Bone marrow (tissue), 2 donors: ENCODE data around the gene ADAP1.
"Not testable (repeated sequence)": the region's sequence is repeated elsewhere in the genome, so short reads cannot be mapped to it uniquely, and the experiment has no call there.

ENCODE experiments used
- DNase-seq, 2 donors: peaks; one replicate each; lab custom pipeline; 2025; lab: John Stamatoyannopoulos, UW

The ADAP1 gene, protein sequence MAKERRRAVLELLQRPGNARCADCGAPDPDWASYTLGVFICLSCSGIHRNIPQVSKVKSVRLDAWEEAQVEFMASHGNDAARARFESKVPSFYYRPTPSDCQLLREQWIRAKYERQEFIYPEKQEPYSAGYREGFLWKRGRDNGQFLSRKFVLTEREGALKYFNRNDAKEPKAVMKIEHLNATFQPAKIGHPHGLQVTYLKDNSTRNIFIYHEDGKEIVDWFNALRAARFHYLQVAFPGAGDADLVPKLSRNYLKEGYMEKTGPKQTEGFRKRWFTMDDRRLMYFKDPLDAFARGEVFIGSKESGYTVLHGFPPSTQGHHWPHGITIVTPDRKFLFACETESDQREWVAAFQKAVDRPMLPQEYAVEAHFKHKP

DNA sequence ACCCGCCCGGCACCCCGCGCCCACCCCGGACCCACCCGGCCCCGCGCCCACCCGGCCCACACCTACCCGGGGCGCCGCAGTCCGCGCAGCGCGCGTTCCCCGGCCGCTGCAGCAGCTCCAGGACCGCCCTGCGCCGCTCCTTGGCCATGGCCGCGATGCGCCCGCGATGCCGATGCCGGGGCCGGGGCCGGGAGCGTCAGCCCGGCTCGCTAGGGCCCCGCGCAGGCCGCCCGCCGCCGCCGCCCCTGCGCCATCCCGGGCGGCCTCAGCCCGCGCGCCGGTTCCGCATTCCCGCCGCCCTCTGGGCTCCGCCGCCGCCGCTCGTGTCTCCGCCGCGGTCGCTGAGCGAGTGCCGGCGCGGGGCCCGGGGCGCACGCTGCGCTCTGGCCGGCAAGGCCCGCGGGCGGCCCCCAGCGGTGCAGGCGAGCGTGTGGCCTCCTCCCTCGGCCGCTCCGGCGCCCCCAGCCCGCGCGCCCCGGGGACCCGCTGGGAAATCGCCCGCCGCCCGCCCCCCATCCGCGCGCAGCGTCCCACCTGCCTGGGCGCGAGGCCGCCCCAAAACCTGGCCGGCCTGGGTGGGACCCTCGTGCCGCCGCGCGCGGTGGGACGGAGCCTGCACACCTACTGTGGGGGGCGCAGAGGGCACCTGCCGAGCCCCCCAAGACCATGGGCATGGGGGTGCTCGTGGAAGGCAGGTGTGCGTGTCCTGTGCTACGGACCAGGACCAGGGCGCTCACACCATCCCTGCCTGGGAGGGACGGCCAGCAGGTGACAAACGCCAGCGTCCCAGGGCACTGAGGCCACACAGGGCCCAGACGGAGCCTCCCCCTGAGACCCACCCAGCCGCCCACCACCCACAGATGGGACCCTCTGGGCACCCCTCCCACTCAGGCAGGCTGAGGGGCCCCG lies at the start of gene ADAP1:
Gene ADAP1 (minus strand): TSS at position 351 of the 909 bp plus-strand sequence. CDS start 203 bp downstream, at position 148.
- DNase-seq: peak; percentile 22 to 34

DNA sequence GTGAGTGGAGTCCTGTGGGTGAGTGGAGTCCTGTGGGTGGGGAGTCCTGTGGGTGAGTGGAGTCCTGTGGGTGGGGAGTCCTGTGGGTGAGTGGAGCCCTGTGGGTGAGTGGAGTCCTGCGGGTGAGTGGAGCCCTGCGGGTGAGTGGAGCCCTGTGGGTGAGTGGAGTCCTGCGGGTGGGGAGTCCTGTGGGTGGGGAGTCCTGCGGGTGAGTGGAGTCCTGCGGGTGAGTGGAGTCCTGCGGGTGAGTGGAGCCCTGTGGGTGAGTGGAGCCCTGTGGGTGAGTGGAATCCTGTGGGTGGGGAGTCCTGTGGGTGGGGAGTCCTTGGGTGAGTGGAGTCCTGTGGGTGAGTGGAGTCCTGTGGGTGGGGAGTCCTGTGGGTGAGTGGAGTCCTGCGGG lies 48.0 kb upstream of the ADAP1 start:
- not testable (repeated sequence) for DNase-seq

DNA sequence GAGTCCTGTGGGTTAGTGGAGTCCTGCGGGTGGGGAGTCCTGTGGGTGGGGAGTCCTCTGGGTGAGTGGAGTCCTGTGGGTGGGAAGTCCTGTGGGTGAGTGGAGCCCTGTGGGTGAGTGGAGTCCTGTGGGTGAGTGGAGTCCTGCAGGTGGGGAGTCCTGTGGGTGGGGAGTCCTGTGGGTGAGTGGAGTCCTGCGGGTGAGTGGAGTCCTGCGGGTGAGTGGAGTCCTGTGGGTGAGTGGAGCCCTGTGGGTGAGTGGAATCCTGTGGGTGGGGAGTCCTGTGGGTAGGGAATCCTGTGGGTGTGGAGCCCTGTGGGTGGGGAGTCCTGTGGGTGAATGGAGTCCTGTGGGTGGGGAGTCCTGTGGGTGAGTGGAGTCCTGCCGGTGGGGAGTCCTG lies 47.5 kb upstream of the ADAP1 start:
- DNase-seq: not testable (repeated sequence)

DNA sequence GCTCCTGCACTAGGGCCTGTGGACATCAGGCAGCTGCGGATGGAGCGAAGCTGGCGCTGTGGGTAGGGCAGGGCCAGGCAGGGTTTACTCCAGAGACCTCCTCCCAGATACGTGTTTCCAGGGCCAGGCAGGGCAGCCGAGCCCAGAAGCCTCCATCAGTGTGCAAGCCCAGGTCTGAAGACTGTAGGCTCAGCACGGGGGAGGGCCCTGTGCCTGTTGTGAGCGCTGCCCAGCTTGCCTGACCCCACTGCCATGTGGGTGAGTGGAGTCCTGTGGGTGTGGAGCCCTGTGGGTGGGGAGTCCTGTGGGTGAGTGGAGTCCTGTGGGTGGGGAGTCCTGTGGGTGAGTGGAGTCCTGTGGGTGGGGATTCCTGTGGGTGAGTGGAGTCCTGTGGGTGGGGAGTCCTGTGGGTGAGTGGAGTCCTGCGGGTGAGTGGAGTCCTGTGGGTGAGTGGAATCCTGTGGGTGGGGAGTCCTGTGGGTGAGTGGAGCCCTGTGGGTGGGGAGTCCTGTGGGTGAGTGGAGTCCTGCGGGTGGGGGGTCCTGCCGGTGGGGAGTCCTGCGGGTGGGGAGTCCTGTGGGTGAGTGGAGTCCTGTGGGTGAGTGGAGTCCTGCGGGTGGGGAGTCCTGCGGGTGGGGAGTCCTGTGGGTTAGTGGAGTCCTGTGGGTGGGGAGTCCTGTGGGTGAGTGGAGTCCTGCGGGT lies 46.7 kb upstream of the ADAP1 start:
- not testable (repeated sequence) for DNase-seq

DNA sequence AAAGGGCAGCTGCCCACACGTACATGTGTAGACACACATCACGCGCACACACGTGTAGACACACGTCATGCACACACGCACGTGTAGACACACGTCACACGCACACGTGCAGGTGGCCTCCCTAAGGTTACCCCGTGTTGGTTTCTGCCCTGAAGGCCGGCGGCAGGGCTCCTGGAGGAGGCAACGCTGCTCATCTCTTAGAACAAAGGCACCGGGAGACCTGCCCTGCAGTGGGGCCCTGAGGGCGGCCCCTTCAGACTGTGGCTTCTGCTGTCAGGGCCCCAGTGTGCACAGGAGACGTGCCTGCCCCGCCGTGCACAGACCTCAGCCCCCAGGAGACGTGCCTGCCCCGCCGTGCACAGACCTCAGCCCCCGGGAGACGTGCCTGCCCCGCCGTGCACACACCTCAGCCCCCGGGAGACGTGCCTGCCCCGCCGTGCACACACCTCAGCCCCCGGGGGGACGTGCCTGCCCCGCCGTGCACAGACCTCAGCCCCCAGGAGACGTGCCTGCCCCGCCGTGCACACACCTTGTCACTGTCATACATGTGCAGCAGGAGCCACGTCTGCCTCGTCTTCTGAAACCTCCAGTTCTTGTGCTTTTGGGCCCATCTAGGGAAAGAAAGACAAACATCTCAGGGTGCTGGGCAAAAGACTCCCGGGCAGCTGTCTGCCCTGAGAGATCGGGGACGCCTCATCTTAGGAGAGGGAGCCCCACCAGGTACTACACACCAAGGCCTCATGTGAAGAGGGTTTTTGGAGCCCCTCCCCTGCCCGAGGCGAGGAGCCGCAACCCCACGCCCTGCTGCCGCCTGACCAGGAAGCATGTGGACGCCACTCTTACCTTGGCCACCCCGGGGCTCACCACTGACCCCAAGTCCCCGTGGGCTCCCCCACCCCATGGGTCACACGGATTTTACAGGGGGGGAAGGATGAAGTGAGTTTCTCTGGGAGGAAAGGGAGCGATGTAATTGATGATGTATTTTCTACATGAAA lies 45.8 kb upstream of the ADAP1 start:
- no peak for DNase-seq

DNA sequence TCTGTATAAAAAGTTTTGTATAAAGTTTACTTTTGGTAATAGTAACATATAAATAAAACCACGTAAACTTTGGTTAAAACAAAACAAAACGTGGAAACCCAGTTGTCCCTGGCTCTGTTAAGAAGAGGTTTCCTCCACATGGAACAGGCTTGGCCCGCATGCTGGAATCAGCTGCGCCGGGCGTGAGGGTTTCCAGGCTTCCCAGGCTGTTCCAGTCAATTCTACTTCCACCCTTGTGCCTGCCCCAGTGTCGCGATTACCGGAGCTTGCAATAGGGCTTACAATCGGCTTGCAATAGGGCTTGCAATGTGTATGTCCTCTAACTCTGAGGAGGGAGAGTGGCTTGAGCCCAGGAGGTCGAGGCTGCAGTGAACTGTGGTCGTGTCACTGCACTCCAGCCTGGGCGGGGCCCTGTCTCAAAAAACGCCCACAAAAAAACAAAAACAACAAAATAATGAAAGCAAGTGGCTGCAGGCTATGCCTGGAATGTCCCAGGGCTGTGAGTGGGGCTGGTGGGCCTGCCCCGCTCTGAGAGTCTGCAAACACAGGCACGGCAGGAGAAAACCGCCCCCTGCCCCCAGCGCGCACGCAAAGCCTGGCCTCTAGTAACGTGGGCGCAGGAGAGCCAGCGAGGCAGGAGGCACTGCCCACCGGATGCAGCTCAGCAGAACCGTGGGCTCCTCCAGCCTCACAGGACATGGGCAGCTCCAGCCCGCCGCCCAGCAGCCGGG lies 44.8 kb upstream of the ADAP1 start:
- no peak for DNase-seq

DNA sequence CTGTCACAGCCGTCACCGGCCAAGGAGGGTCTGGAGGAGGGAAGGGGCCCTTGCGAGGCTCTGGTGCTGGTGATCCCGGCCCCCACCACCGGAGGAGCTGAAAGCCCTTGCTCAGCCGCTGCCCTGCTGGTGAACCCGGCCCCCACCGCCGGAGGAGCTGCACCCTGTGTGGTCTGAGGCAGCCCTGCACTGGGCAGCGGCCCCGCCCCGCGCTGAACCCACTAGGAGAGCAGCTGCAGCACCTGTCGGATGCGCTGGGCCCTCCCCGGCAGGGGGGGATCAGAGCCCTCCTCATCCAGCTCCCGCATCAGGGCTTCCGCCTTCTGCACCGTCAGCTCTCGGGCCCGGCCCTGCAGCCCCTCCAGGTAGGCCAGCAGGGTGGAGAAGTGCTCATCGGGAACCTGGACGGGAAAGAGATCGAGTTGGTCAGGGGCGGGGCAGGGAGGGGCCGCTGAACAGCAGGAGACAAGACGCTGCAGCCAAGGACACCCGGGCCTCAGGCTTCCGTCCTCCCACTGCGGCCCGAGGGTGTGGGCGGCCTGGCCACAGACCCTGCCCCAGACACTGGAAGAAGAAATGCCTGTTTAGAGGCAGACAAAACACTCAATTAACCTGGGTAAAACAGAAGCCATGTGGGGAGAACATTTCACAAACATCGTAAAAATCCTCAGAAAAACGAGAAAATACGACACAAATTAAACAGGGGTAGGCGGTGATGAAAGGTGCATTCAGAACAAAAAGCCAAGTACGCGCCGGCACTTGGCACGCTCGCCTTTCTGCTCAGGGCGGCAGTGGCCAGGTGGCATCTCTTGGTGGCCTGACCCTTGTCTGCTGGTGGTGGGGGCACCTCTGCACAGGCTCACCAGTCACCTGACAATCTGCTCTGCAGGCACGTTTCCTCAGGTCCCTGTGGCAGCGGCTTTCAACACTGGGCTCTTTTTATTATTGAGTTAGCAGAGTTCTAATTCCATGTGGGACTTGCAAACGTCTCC lies 43.2 kb upstream of the ADAP1 start:
- no peak for DNase-seq

DNA sequence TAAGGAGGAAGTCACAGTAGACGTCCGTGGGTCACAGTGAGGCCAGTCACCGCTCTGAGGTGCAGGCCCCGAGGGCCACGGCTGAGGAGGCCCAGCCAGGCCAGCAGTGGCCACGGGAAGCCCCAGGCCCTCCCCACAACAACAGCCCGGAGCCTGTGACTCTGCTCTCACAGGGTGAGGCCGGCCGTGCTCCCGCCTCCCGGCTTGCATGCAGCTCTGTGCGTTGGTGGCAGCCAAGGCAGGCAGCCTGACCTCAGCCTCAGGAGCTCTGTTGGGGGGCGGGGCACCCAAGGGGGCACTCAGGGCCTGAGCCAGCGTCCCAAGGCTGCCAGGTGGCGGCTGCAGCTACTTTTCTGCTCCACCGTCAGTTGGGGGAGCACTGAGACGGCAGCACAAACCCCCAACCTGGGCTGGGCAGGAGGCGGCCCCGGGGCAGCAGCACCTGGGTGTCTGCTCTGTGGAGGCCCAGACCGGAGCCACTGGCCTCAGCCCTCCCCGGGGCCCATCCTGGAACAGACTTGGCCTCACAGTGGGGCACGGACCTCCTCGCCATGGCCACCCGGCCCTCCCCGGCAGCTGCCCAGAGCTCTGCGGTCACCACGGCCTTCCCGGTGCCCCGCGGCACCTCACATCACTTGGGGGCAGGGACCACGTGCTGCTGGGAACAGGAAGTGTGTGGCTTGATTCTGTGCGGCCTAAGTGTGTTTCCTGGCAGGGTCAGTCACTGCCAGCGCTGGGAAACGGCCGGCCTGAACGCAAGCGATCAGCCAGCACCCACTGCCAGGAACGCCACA lies 41.8 kb upstream of the ADAP1 start:
- no peak for DNase-seq

DNA sequence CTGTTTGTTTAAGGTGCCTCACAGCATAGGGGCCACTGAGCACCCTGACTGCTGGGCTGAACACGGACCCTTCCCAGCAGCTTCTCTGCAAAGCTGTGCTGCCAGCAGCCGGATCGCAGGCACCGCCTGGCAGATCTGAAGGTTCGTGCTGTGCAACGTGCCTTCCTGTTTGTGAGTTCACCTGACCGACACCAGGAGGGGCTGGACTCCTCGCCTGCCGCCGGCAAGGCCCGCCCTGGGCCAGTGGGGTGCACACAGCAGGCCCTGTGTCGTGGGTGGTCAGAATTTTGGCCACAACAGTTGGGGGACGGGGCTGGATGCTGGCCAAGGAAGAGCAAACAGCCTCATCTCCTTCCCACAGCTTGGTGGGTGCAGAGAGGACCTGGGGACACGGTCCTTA lies 41.1 kb upstream of the ADAP1 start:
- no peak for DNase-seq

DNA sequence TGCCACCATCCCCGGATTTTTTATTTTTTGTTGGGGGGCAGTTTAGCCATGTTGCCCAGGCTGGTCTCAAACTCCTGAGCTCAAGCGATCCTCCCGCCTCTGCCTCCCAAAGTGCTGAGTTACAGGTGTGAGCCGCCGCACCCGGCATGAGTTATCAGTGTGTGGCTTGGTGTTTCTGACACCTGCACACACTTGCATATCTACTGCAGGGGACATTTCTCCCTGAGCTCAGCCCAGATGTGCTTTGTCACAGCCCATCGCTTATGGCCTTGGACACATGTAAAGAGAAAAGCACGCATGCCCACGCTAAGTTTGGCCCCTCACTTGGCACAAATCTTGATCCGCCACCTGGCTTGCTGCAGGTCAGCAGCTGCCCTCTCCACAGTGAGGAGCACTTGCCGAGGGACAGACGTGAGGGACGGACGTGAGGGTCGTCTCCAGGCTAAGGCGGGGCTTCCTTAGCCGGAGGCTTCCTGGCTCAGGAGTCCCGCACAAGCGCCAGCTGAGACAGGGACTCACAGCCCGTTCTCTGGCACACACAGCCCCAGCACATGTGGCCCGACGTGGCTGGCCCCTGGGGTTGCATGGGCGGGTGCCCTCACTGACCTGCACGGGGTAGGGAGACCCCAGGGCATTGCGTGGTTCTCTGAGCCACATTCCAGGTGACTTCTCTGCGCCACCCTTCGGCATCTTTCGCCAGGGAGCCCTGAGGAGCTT lies 40.3 kb upstream of the ADAP1 start:
- no peak for DNase-seq

DNA sequence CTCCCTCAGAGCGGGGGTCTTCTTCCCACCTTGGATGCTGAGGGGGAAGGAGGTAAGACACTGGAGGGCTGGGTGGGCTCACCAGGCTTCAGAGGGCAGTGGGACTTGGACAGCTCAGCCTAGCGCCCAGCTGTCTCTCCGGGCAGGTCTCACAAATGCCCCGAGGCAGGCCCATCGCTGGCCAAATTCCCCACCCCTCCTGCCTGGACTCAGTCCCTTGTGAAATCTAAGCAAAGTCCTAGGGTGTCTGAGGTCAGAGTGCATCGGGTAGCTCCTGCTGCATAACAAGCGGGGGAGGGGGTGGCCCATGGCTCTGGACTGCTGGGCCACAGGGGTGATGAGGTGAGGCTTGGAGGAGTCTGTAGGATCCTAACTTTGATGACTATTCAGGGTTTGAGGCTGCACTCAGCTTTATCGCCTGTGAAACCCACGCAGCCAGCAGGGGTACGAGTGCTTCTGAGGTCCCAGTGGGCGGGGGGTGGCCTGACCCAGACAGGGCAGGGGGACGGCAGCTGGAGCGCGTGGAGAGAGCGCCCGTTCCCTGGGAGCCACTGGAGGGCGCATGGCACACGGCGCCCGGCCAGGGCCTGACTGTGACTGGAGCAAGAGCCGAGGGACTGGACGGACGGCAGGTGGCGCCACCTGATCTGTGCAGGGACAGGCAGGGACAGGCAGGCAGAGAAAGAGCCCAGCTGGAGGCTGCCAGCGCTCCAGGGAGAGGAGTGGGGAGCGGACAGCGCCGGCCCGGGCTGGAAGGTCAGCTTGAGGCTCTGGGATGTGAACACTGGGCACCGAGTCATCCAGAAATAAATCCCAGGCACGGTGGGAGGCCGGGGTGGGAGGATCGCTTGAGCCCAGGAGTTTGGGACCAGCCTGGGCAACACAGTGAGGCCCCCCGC lies 38.5 kb upstream of the ADAP1 start:
- peak; percentile 73 to 96 for DNase-seq

DNA sequence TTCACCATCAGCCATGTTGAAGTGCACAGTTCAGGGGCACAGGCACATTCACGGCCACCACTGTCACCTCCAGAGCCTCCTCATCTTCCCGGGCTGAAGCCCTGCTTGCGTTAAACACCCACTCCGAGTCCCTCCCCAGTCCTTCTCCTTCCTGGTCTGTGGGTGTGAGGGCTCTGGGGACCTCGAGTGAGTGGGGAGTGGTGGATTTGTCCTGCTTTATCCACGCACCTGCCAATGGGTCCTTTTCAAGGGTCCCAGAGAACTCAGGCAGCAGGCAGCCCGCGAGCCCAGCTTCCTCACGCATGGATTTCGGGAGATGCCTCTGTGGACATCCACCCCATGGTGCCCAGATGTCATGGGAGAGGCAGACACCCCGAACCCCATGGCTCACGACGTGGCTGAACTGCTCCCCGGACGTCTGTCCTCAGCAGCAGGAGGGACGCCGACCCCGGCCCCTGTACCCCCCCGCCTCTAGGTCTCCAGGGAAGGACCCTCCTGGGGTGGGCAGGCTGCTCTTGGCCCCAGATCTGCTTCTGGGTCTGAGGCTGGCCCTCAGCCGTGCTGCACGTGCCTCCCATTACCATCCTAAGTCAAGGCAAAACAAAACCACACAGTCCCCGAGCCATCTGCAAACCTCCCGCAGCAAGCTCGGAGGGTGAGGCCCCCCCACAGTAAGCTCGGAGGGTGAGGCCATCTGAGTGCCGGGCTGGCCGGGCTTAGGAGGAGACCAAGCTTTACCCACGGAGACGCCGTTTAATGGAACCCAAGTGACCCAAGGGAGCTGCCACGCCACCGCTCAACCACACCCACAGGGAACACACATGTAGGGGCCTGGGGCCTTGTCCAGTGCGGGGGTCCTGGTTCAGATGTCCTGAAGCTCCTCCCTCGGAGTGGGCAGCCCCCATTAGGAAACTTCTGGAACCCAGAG lies 37.5 kb upstream of the ADAP1 start:
- no peak for DNase-seq

DNA sequence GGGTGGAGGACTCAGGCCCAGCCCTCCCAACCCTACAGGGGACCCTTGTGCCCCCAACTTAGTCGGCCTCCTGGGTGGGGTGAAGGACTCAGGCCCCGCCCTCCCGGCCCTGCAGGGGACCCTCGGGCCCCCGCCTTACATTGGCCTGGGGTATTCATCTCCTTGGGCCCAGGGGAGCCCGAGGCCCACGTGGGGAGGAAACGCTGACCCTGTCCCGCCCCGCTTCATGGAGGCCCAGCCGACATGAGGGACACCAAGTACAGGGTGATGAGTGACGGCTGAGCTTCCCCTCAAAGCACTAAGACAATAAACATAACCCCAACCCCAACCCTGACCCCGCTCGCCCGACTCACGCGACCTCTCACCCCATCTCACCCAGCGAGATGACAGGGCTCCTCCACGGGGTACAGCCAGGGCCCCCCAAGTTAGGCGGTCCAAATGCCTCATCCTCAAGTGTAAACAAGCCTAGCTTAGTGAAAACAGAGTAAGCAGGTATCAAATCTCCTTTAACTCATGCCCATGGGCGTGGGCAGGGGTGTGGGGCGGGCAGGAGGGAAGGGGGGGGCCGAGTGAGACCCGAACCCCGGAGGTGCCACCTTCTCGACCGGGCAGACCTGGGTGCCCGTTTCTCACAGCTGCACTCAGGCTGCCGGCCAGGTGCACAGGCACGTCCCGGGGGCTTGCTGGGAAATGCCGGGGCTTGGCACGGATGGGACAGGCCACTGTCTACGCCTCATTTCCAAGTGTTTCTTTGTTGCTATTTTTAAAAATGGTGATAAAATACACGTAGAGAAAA lies 36.7 kb upstream of the ADAP1 start:
- no peak for DNase-seq

DNA sequence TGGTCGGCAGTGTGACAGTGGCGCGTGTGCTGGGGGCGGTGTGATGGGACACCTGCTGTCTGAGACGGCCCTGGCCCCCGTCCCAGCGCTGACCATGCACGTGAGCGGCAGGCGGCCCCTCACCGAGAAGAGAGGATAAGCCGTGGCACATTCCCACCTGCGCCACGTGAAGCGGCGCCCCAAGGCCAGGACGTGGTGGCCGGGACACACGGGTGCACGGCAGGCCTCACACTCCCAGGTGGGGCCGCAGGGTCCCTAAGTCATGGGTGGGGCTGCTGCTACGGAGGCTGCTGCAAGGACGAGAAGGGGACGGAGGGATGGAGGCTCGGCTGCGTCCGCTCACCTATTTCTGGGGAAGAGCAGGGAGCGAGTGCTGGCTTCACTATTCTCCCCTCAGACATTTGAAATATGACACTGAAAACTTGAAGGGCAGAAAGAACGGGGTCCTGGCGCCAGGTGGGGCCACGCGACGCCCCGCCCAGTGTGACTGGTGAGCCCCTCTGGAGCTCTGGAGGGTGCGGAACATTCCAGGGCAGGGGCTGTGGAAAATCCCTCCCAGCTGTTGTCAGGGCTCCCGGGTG lies 36.0 kb upstream of the ADAP1 start:
- no peak for DNase-seq
